ENCODE data around the gene GPR52. TPM values are rescaled to one million over a fixed set of nuclear protein-coding genes. Genes with fewer than 3 reads are reported as not detected.
"Not testable (repeated sequence)": the region's sequence is repeated elsewhere in the genome, so short reads cannot be mapped to it uniquely, and the experiment has no call there.

The GPR52 gene
- total RNA-seq, 1 donor from 2014 or later = 0.54 TPM

DNA sequence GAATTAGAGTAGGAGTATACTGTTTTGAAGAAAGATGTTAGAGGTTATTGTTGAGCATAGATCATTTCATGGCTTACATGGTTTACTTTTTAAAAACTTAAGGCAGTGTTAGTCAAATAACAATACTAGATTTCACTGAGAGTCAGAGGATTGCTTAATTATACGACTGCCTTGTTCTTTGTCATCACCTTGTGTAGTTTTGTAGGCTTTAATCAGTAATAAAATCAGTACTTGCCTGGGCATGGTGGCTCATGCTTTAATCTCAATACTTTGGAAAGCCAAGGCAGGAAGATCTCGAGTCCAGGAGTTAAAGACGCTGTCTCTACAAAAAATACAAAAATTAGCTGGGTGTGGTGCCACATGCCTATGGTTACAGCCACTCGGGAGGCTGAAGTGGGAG lies 41.3 kb upstream of the GPR52 start:
- Mint-ChIP-seq H3K36me3 (ENCODE audit: unreplicated experiment) (no peaks in the 10 kb centered on the region), H3K27me3 (ENCODE audit: unreplicated experiment) (no peaks in the 10 kb centered on the region), H3K27ac (ENCODE audit: unreplicated experiment) (no peak overlapping the region), H3K4me1 (ENCODE audit: unreplicated experiment) (peaks cover 3% of the 10 kb centered on the region), H3K4me3 (ENCODE audit: unreplicated experiment) (no peak overlapping the region), H3K9me3 (ENCODE audit: unreplicated experiment) (peaks cover 4% of the 10 kb centered on the region)
- no peak for DNase-seq (ENCODE audit: extremely low spot score, unreplicated experiment)
- TF ChIP-seq, protein P1, sequence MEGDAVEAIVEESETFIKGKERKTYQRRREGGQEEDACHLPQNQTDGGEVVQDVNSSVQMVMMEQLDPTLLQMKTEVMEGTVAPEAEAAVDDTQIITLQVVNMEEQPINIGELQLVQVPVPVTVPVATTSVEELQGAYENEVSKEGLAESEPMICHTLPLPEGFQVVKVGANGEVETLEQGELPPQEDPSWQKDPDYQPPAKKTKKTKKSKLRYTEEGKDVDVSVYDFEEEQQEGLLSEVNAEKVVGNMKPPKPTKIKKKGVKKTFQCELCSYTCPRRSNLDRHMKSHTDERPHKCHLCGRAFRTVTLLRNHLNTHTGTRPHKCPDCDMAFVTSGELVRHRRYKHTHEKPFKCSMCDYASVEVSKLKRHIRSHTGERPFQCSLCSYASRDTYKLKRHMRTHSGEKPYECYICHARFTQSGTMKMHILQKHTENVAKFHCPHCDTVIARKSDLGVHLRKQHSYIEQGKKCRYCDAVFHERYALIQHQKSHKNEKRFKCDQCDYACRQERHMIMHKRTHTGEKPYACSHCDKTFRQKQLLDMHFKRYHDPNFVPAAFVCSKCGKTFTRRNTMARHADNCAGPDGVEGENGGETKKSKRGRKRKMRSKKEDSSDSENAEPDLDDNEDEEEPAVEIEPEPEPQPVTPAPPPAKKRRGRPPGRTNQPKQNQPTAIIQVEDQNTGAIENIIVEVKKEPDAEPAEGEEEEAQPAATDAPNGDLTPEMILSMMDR (IDR thresholded peaks at IDR 0.05) = no peak

DNA sequence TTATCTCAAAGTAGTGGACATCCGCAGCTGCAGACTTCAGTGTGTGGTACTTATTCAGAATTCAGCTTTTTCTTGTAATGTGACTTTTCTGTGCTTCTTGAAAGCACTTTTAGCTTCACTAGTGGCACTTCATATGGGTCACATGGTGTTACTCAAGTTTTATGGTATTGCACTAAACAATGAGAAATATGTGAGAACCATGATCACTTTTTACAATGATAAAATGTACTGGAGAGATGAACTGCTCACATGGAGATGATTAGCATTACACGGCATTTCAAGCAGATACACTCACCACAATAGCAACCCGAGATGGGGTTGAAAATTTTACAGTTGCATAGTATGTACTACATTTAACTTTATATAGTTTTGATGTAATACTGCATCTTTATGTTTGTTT lies 40.1 kb upstream of the GPR52 start:
- DNase-seq (ENCODE audit: extremely low spot score, unreplicated experiment) = no peak
- TF ChIP-seq, protein P1 (IDR thresholded peaks at IDR 0.05) = no peak
- Mint-ChIP-seq H3K4me3 (ENCODE audit: unreplicated experiment) (no peak overlapping the region), H3K4me1 (ENCODE audit: unreplicated experiment) (peaks cover 3% of the 10 kb centered on the region), H3K9me3 (ENCODE audit: unreplicated experiment) (peaks cover 9% of the 10 kb centered on the region), H3K36me3 (ENCODE audit: unreplicated experiment) (no peaks in the 10 kb centered on the region), H3K27me3 (ENCODE audit: unreplicated experiment) (no peaks in the 10 kb centered on the region), H3K27ac (ENCODE audit: unreplicated experiment) (no peak overlapping the region)

DNA sequence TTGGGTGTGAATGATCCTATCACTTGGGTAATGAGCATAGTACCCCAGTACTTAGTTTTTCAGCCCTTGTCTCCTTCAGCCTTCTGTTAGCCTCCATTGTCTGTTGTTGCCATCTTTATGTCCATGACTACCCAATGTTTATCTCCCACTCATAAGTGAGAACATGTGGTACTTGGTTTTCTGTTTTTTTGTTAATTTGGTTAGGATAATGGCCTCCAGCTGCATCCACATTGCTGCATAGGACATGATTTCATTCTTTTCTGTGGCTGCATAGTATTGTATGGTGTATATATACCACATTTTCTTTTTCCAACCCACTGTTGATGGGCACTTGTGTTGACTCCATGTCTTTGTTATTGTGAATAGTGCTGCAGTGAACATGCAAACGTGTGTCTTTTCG lies 39.6 kb upstream of the GPR52 start:
- Mint-ChIP-seq H3K4me3 (ENCODE audit: unreplicated experiment) (no peak overlapping the region), H3K36me3 (ENCODE audit: unreplicated experiment) (no peaks in the 10 kb centered on the region), H3K4me1 (ENCODE audit: unreplicated experiment) (peaks cover 3% of the 10 kb centered on the region), H3K27me3 (ENCODE audit: unreplicated experiment) (no peaks in the 10 kb centered on the region), H3K9me3 (ENCODE audit: unreplicated experiment) (peaks cover 9% of the 10 kb centered on the region), H3K27ac (ENCODE audit: unreplicated experiment) (no peak overlapping the region)
- TF ChIP-seq, protein P1 (IDR thresholded peaks at IDR 0.05) = no peak
- no peak for DNase-seq (ENCODE audit: extremely low spot score, unreplicated experiment)

DNA sequence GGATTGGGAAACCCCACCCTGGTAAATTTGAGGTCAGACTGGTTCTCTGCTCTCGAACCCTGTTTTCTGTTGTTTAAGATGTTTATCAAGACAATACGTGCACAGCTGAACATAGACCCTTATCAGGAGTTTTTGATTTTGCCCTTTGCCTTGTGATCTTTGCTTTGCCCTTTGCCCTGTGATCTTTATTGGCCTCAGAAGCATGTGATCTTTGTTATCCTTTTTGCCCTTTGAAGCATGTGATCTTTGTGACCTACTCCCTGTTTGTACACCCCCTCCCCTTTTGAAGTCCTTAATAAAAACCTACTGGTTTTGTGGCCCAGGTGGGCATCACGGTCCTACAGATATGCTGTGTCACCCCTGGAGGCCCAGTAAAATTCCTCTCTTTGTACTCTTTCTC lies 38.0 kb upstream of the GPR52 start:
- H3K4me1 Mint-ChIP-seq (ENCODE audit: unreplicated experiment); DNase-seq (ENCODE audit: extremely low spot score, unreplicated experiment); H3K9me3 Mint-ChIP-seq (ENCODE audit: unreplicated experiment); H3K36me3 Mint-ChIP-seq (ENCODE audit: unreplicated experiment); H3K27ac Mint-ChIP-seq (ENCODE audit: unreplicated experiment); H3K4me3 Mint-ChIP-seq (ENCODE audit: unreplicated experiment); H3K27me3 Mint-ChIP-seq (ENCODE audit: unreplicated experiment): not testable (repeated sequence)

DNA sequence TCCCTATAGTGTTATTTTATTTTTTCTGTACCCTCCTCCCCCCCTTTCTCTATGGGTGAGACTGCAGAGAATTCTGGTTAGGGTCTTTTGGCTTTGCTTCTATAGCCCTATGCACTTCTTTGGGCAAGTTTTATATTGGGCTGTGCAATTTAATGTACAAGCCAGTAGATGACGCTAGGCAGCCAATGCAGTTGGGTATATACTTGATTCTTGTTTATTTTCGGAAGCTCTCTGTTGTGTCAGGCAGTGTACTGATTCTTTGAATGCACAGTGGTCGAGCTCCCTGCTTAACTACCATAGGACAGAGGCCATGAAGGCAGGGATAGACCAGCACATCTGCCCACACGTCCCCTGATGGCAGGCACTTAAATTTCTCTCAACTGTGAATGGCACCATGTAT lies 34.1 kb upstream of the GPR52 start:
- H3K27me3 Mint-ChIP-seq (ENCODE audit: unreplicated experiment) = no peaks in the 10 kb centered on the region
- TF ChIP-seq, protein P1 (IDR thresholded peaks at IDR 0.05) = no peak
- H3K4me3 Mint-ChIP-seq (ENCODE audit: unreplicated experiment) = no peak overlapping the region
- no peak for DNase-seq (ENCODE audit: extremely low spot score, unreplicated experiment)
- H3K9me3 Mint-ChIP-seq (ENCODE audit: unreplicated experiment) = peaks cover 9% of the 10 kb centered on the region
- no peaks in the 10 kb centered on the region for H3K36me3 Mint-ChIP-seq (ENCODE audit: unreplicated experiment)
- H3K4me1 Mint-ChIP-seq (ENCODE audit: unreplicated experiment) = peaks cover 6% of the 10 kb centered on the region
- H3K27ac Mint-ChIP-seq (ENCODE audit: unreplicated experiment) = no peak overlapping the region

DNA sequence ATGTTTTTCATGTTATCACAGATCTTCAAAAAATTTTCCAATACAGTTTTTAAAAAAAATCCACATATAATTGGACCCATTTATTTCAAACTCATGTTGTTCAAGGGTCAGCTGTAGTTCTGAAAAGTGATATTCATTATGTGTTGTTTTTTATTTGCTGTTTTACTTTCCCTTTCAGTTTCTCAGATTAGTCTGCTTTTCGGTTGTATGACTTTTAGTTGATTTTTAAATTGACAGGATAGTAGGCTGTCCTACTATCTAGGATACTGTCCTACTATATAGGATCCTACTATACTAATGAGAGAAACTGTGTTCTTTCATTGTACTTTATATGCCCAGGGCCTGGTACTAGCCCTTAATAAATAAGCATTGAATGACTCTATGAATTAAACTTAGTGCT lies 33.6 kb upstream of the GPR52 start:
- Mint-ChIP-seq H3K4me3 (ENCODE audit: unreplicated experiment) (no peak overlapping the region), H3K27me3 (ENCODE audit: unreplicated experiment) (no peaks in the 10 kb centered on the region), H3K4me1 (ENCODE audit: unreplicated experiment) (peaks cover 8% of the 10 kb centered on the region), H3K36me3 (ENCODE audit: unreplicated experiment) (no peaks in the 10 kb centered on the region), H3K9me3 (ENCODE audit: unreplicated experiment) (peaks cover 9% of the 10 kb centered on the region), H3K27ac (ENCODE audit: unreplicated experiment) (no peak overlapping the region)
- DNase-seq (ENCODE audit: extremely low spot score, unreplicated experiment) = no peak
- TF ChIP-seq, protein P1 (IDR thresholded peaks at IDR 0.05) = no peak
